Measurements from ENCODE around the gene YKT6.
A peak's percentile ranks its signal among the peaks of the same experiment; 100 is the strongest.

YKT6 gene

DNA sequence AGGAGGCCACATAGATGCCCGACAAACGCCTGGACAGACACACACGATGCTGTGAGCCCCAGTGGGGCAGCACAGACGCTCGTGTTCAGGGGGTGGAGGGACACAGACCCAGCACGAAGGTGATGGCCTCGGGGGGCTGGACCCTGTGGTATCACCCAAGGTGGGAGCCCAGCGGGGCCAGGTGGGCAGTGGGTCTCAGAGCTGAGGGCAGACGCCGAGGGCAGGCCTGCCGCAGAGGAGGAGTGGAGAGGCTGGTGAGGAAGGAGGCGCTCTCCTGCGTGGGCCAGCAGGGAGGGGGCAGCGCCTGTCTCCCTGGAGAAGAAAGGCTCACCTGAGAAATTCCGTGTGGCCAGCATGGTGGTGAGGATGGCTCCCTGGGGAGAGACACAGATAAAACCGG is 39.6 kb downstream of the YKT6 start:
- Histone ChIP-seq H3K4me1 (ENCODE audit: control insufficient read depth, insufficient read depth, low read length) (no peaks in the 10 kb centered on the region), H3K4me3 (ENCODE audit: low read depth, low read length) (no peak overlapping the region), H3K9me3 (ENCODE audit: control insufficient read depth, insufficient read depth, low read depth, low read length) (no peaks in the 10 kb centered on the region), H3K27ac (ENCODE audit: extremely low read depth, low read depth, low read length) (no peak overlapping the region), H3K36me3 (ENCODE audit: control insufficient read depth in 2 of 2, insufficient read depth in 1 of 2, low read length in 2 of 2) (no peaks in the 10 kb centered on the region)
- POLR2A ChIA-PET = no interaction called here
- TF ChIP-seq KLF17 (tag by site-specific recombination; IDR thresholded peaks at IDR 0.05) (no peak), EGR2 (tag by site-specific recombination; IDR thresholded peaks at IDR 0.05; ENCODE audit: low read depth) (0 out of 2 replicates have a peak, but pooled peaks have one; percentile 7)
- CTCF ChIA-PET = interaction anchor here (0.5 to 3.1 kb wide), 38 partner anchors 8 to 895 kb away, joined by 3 to 20 read pairs (median 4); partner anchors contain the start of gene DDX56

GRCh38 chr7:44240983-44241510 is 40.3 kb downstream of the YKT6 start:
- no peaks in the 10 kb centered on the region for H3K4me1 ChIP-seq (ENCODE audit: control insufficient read depth, insufficient read depth, low read length)
- POLR2A ChIA-PET = interaction anchor here (0.6 kb wide), 1 partner anchor 657 kb away, joined by 4 read pairs; no protein-coding TSS in a partner anchor
- no peak overlapping the region for H3K27ac ChIP-seq (ENCODE audit: extremely low read depth, low read depth, low read length)
- H3K4me3 ChIP-seq (ENCODE audit: low read depth, low read length) = no peak overlapping the region
- no peaks in the 10 kb centered on the region for H3K9me3 ChIP-seq (ENCODE audit: control insufficient read depth, insufficient read depth, low read depth, low read length)
- H3K36me3 ChIP-seq (ENCODE audit: control insufficient read depth in 2 of 2, insufficient read depth in 1 of 2, low read length in 2 of 2) = no peaks in the 10 kb centered on the region
- CTCF ChIA-PET = interaction anchor here (0.5 to 3.1 kb wide), 40 partner anchors 9 to 895 kb away, joined by 3 to 20 read pairs (median 4); partner anchors contain the start of gene DDX56
- TF ChIP-seq MZF1 (tag by site-specific recombination; IDR thresholded peaks at IDR 0.05; ENCODE audit: borderline replicate concordance) = no peak
- TF ChIP-seq SCRT2 (tag by site-specific recombination; IDR thresholded peaks at IDR 0.05) = peak; percentile 95
- TF ChIP-seq ZNF585B (tag by site-specific recombination; IDR thresholded peaks at IDR 0.05) = no peak
- no peak for TF ChIP-seq YY2 (tag by site-specific recombination; IDR thresholded peaks at IDR 0.05)
- TF ChIP-seq CTCF (tag by site-specific recombination; IDR thresholded peaks at IDR 0.05) = peak; percentile 74
- TF ChIP-seq, protein P1, sequence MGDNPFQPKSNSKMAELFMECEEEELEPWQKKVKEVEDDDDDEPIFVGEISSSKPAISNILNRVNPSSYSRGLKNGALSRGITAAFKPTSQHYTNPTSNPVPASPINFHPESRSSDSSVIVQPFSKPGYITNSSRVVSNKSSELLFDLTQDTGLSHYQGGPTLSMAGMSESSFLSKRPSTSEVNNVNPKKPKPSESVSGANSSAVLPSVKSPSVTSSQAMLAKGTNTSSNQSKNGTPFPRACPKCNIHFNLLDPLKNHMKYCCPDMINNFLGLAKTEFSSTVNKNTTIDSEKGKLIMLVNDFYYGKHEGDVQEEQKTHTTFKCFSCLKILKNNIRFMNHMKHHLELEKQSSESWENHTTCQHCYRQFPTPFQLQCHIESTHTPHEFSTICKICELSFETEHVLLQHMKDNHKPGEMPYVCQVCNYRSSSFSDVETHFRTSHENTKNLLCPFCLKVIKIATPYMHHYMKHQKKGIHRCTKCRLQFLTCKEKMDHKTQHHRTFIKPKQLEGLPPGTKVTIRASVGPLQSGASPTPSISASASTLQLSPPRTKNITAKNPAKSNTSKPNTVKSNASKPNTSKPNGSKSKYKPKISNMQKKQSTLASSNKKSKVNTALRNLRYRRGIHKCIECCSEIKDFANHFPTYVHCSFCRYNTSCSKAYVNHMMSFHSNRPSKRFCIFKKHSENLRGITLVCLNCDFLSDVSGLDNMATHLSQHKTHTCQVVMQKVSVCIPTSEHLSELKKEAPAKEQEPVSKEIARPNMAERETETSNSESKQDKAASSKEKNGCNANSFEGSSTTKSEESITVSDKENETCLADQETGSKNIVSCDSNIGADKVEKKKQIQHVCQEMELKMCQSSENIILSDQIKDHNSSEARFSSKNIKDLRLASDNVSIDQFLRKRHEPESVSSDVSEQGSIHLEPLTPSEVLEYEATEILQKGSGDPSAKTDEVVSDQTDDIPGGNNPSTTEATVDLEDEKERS (tag by site-specific recombination; IDR thresholded peaks at IDR 0.05) = no peak
- no peak for TF ChIP-seq ZNF449 (tag by site-specific recombination; IDR thresholded peaks at IDR 0.05)
- TF ChIP-seq SCRT1 (tag by site-specific recombination; IDR thresholded peaks at IDR 0.05; ENCODE audit: borderline replicate concordance) = peak; percentile 85; the same call in 1 of the 2 replicates
- no peak for TF ChIP-seq ZNF626 (tag by site-specific recombination; IDR thresholded peaks at IDR 0.05)
- TF ChIP-seq ZNF274 (IDR thresholded peaks at IDR 0.05; ENCODE audit: low read length) = no peak
- TF ChIP-seq ZNF274 (tag by site-specific recombination; IDR thresholded peaks at IDR 0.05; ENCODE audit: borderline replicate concordance) = no peak
- TF ChIP-seq, protein P2, sequence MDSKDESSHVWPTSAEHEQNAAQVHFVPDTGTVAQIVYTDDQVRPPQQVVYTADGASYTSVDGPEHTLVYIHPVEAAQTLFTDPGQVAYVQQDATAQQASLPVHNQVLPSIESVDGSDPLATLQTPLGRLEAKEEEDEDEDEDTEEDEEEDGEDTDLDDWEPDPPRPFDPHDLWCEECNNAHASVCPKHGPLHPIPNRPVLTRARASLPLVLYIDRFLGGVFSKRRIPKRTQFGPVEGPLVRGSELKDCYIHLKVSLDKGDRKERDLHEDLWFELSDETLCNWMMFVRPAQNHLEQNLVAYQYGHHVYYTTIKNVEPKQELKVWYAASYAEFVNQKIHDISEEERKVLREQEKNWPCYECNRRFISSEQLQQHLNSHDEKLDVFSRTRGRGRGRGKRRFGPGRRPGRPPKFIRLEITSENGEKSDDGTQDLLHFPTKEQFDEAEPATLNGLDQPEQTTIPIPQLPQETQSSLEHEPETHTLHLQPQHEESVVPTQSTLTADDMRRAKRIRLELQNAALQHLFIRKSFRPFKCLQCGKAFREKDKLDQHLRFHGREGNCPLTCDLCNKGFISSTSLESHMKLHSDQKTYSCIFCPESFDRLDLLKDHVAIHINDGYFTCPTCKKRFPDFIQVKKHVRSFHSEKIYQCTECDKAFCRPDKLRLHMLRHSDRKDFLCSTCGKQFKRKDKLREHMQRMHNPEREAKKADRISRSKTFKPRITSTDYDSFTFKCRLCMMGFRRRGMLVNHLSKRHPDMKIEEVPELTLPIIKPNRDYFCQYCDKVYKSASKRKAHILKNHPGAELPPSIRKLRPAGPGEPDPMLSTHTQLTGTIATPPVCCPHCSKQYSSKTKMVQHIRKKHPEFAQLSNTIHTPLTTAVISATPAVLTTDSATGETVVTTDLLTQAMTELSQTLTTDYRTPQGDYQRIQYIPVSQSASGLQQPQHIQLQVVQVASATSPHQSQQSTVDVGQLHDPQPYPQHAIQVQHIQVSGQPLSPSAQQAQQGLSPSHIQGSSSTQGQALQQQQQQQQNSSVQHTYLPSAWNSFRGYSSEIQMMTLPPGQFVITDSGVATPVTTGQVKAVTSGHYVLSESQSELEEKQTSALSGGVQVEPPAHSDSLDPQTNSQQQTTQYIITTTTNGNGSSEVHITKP (tag by site-specific recombination; IDR thresholded peaks at IDR 0.05) = no peak
- no peak for TF ChIP-seq ZNF24 (tag by site-specific recombination; IDR thresholded peaks at IDR 0.05)
- TF ChIP-seq TSHZ1 (tag by site-specific recombination; IDR thresholded peaks at IDR 0.05; ENCODE audit: borderline replicate concordance) = no peak
- no peak for TF ChIP-seq ZNF548 (tag by site-specific recombination; IDR thresholded peaks at IDR 0.05)

All from HEK293 (cell line).